AG09309 (cell line): ENCODE measurements around the gene ESPL1.
"Not testable (repeated sequence)": the region's sequence is repeated elsewhere in the genome, so short reads cannot be mapped to it uniquely, and the experiment has no call there.

Experiments
- DNase-seq: peaks from one replicate; pipeline ENCODE4 v3.0.0-alpha.2; 2010; ENCODE audit warnings: low read depth
- H3K4me3 ChIP-seq: 2 replicates; pipeline ENCODE4 v1.5.1; 2011; ENCODE audit warnings: mild to moderate bottlenecking, low read depth, low read length, moderate library complexity; ENCODE audit not compliant: control insufficient read depth
- TF ChIP-seq, protein P1 (sequence below): IDR thresholded peaks from 2 replicates; pipeline ENCODE4 v1.5.1; 2011; ENCODE audit warnings: mild to moderate bottlenecking, low read depth, low read length, inconsistent platforms; ENCODE audit not compliant: insufficient read depth, control insufficient read depth; ENCODE audit errors: missing control alignments

ESPL1 gene

DNA sequence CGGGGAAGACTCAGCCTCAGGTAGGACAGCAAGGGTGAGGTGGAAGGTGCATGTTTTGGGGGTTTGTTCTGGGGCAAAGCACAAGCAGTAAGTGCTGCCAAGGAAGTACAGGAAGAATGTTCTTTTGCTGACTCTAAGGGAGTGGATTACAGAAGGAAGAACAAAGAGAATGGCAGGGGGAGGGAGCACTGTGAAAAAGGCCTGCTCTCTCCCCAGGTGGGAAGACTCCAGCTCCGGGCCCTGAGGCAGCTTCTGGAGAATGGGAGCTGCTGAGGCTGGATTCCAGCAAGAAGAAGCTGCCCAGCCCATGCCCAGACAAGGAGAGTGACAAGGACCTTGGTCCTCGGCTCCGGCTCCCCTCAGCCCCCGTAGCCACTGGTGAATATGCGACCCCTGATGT, 20.2 kb downstream of the ESPL1 start:
- no peak overlapping the region for H3K4me3 ChIP-seq
- no peak for DNase-seq
- TF ChIP-seq, protein P1, sequence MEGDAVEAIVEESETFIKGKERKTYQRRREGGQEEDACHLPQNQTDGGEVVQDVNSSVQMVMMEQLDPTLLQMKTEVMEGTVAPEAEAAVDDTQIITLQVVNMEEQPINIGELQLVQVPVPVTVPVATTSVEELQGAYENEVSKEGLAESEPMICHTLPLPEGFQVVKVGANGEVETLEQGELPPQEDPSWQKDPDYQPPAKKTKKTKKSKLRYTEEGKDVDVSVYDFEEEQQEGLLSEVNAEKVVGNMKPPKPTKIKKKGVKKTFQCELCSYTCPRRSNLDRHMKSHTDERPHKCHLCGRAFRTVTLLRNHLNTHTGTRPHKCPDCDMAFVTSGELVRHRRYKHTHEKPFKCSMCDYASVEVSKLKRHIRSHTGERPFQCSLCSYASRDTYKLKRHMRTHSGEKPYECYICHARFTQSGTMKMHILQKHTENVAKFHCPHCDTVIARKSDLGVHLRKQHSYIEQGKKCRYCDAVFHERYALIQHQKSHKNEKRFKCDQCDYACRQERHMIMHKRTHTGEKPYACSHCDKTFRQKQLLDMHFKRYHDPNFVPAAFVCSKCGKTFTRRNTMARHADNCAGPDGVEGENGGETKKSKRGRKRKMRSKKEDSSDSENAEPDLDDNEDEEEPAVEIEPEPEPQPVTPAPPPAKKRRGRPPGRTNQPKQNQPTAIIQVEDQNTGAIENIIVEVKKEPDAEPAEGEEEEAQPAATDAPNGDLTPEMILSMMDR: no peak

GRCh38 chr12:53289891-53290290, 21.8 kb downstream of the ESPL1 start:
- DNase-seq: no peak
- TF ChIP-seq, protein P1: no peak
- no peak overlapping the region for H3K4me3 ChIP-seq

DNA sequence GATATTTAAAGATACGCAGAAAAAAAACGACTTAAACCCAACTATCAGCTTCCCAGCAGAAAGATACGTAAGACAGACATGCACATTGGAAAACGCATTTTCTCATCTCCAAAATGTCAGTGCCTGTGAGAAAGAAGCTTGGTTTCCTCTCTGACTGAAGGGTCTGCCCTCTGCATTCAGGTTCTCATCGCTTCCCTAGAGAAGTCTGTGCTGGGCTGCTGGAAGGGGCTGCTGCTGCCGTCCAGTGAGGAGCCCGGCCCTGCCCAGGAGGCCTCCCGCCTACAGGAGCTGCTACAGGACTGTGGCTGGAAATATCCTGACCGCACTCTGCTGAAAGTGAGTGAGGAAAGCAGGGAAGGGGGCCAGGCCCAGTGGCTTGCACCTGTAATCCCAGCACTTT, 22.6 kb downstream of the ESPL1 start:
- TF ChIP-seq, protein P1: no peak
- H3K4me3 ChIP-seq: no peak overlapping the region
- DNase-seq: no peak

DNA sequence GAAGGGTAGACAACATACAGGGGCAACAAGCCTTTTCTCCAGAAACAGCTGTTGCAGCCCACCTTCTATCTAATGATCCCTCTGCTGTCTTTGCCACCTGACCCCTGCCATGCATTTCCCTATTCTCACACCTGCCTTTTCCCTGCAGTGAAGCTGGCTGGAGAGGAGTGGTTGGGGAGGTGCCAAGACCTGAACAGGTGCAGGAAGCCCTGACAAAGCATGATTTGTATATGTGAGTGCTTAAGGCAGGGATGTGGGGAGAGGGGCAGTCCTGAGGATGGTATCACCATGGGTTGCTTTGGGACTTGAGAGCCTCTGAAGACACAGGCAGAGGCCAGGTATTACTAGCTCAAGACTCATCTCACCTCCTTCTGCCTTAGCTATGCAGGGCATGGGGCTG, 24.3 kb downstream of the ESPL1 start:
- TF ChIP-seq, protein P1: no peak
- DNase-seq: no peak
- H3K4me3 ChIP-seq: no peak overlapping the region

- TF ChIP-seq, protein P1: no peak
- DNase-seq: peak; percentile 67
- peak within 1 kb of the TSS; percentile 93 for H3K4me3 ChIP-seq
These were observed 27.2 kb downstream of the ESPL1 start, which contains the start of gene PFDN5 for GRCh38 chr12:53295070-53295890. Gene PFDN5, plus strand, starts transcription at chr12:53295542. Its CDS starts 26 bp downstream, at chr12:53295568.

DNA sequence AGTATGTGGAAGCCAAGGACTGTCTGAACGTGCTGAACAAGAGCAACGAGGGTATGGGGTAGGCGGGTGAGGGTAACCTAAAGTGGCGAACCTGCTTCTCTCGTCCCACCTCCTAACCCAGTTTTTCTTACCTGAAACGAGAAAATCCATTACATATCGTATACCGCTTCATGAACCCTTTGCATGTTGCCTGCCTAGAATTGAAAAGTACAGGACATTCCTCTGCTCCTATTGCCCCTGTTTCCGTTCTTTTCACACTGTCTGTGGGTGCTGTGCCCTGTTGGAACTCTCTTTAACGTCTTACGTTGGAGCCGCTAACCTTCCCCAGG, 27.8 kb downstream of the ESPL1 start:
- H3K4me3 ChIP-seq: peak overlapping the region; percentile 93
- no peak for DNase-seq
- TF ChIP-seq, protein P1: no peak

DNA sequence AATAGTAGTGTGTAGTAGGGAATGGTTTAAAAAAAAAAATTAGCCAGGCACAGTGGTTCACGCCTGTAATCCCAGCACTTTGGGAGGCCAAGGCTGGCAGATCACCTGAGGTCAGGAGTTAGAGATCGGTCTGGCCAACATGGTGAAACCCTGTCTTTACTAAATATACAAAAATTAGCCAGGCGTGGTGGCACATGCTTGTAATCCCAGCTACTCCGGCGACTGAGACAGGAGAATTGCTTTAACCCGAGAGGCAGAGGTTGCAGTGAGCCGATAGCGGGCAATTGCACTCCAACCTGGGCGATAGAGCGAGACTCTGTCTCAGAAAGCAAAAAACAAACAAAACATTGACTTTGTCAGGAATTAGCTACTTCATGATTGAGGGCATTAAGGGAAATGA, 29.0 kb downstream of the ESPL1 start:
- H3K4me3 ChIP-seq, DNase-seq: not testable (repeated sequence)
